PC-9 (cell line): ENCODE data around the gene CACNA2D4. TPM values are rescaled to one million over a fixed set of nuclear protein-coding genes. Genes with fewer than 3 reads are reported as not detected.

Source experiments
- BruUV-seq: library from RNA; stranded (reverse); fragments of 400-500 nt; replicated peaks from 2 replicates; lab custom pipeline; 2021; lab: Mats Ljungman, UMichigan
- CTCF ChIA-PET: fragments of 300-600 bp; sonication (Branson Sonifier 250); formaldehyde crosslinking; loops from one replicate; lab custom pipeline; 2022; ENCODE audit warnings: antibody characterized with exemption; lab: Charles Lee
- POLR2A ChIA-PET: fragments of 300-600 bp; sonication (Branson Sonifier 250); formaldehyde crosslinking; loops from one replicate; lab custom pipeline; 2022; ENCODE audit warnings: antibody characterized with exemption; ENCODE audit not compliant: unreplicated experiment; lab: Charles Lee
- DNase-seq, 2 experiments: peaks; one replicate each; pipeline versions ENCODE4 v3.0.0 to v3.0.0-alpha.2; 2015 to 2022; ENCODE audit warnings: mixed read lengths in 1 of 2
- H2AFZ ChIP-seq: fragments of 200-600 bp; sonication (generic); 2 replicates; pipeline ENCODE4 v1.8.1; 2017; ENCODE audit warnings: antibody characterized with exemption
- H3F3A ChIP-seq: fragments of 200-600 bp; sonication (generic); 2 replicates; pipeline ENCODE4 v1.8.1; 2017; ENCODE audit warnings: antibody characterized with exemption, mild to moderate bottlenecking, low read depth; ENCODE audit not compliant: insufficient read depth
- H3K27ac ChIP-seq: fragments of 200-600 bp; sonication (generic); 2 replicates; pipeline ENCODE4 v1.6.1; 2016; ENCODE audit warnings: mixed run types
- H3K27me3 ChIP-seq: fragments of 200-600 bp; sonication (generic); 2 replicates; pipeline ENCODE4 v1.6.1; 2016; ENCODE audit warnings: low read depth, mixed run types; ENCODE audit not compliant: insufficient read depth
- H3K36me3 ChIP-seq: fragments of 200-600 bp; sonication (generic); 2 replicates; pipeline ENCODE4 v1.6.1; 2016; ENCODE audit warnings: low read depth, mixed run types
- H3K4me1 ChIP-seq: fragments of 200-600 bp; sonication (generic); replicated peaks from 2 replicates; pipeline ENCODE4 v1.6.1; 2016; ENCODE audit warnings: mixed run types; ENCODE audit not compliant: insufficient read depth
- H3K4me2 ChIP-seq: fragments of 200-600 bp; sonication (generic); 2 replicates; pipeline ENCODE4 v1.6.1; 2017; ENCODE audit warnings: mixed run types
- H3K4me3 ChIP-seq: fragments of 200-600 bp; sonication (generic); 2 replicates; pipeline ENCODE4 v1.6.1; 2016; ENCODE audit warnings: mixed run types
- H3K79me2 ChIP-seq: fragments of 200-600 bp; sonication (generic); 2 replicates; pipeline ENCODE4 v1.6.1; 2017; ENCODE audit warnings: low read depth, mixed run types
- H3K9me2 ChIP-seq: fragments of 200-600 bp; sonication (generic); 2 replicates; pipeline ENCODE4 v1.8.1; 2017; ENCODE audit warnings: mild to moderate bottlenecking; ENCODE audit not compliant: insufficient read depth
- H3K9me3 ChIP-seq: fragments of 200-600 bp; sonication (generic); 2 replicates; pipeline ENCODE4 v1.8.1; 2016; ENCODE audit warnings: low read depth; ENCODE audit not compliant: insufficient read depth
- H4K20me1 ChIP-seq: fragments of 200-600 bp; sonication (generic); 2 replicates; pipeline ENCODE4 v1.8.1; 2017; ENCODE audit not compliant: insufficient read depth
- CTCF ChIP-seq: fragments of 200-600 bp; sonication (generic); conservative IDR thresholded peaks from 2 replicates; pipeline ENCODE4 v1.6.1; 2017; ENCODE audit warnings: mixed run types, antibody characterized with exemption, mild to moderate bottlenecking, moderate library complexity
- EZH2 ChIP-seq: fragments of 200-600 bp; sonication (generic); IDR thresholded peaks from 2 replicates; pipeline ENCODE4 v1.8.0; 2017; ENCODE audit warnings: antibody characterized with exemption, low read depth
- intact Hi-C: fragments of 100-400 bp; cut with micrococcal nuclease; formaldehyde crosslinking; loops from one replicate; pipeline ENCODE4 v1.10.0; 2022; ENCODE audit not compliant: unreplicated experiment
- total RNA-seq: library from RNA; stranded (reverse); gene quantifications from 2 replicates; pipeline ENCODE4 v1.2.3, GENCODE V29; 2021

The CACNA2D4 gene
- total RNA-seq, 1 experiment from 2014 or later, result not detected

GRCh38 chr12:1790444-1790843 lies 128.0 kb downstream of the CACNA2D4 start:
- BruUV-seq, result no TSS peak
- ChIA-PET CTCF (interaction anchor here (1.0 to 1.9 kb wide), 6 partner anchors 130 to 156 kb away, joined by 3 to 32 read pairs (median 8); no protein-coding TSS in a partner anchor), POLR2A (no interaction called here)

DNA sequence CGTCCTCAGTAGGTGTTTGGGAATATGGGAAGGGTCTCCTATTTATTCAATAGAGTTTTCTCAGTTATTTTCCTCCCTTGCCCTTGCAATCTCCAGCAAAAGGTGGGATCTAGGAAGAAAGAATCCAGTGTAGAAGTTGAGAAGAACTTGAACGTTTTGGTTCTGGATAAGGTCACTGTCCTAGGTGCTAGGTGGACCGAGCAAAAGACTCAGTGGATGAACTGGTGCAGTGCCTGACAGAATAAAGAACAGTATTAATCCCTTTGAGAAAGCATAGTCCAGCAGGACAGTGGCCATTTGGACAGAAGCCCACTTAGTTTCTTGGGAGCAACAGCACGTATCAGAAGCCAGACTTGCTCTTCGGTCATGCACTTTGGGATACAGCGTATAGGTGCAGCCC lies 130.7 kb downstream of the CACNA2D4 start:
- CTCF ChIA-PET, result no interaction called here
- H3K4me1 ChIP-seq, result no peaks in the 10 kb centered on the region

More at GRCh38 chr12:1790444-1790843, 128.0 kb downstream of the CACNA2D4 start:
- H3K79me2 ChIP-seq, result no peaks in the 10 kb centered on the region
- 0 out of 2 replicates have a peak, but pooled peaks cover 4% of the 10 kb centered on the region for H3K36me3 ChIP-seq
- H3K9me2 ChIP-seq, result no peaks in the 10 kb centered on the region
- H3K27me3 ChIP-seq, result no peaks in the 10 kb centered on the region
- TF ChIP-seq EZH2 (no peak), CTCF (no peak)
- H3K4me1 ChIP-seq, result no peaks in the 10 kb centered on the region
- no peak for DNase-seq
- H4K20me1 ChIP-seq, result no peaks in the 10 kb centered on the region
- intact Hi-C loops, result no loop called here
- H3K4me3 ChIP-seq, result no peak overlapping the region
- no peak overlapping the region for H3K27ac ChIP-seq
- H3K9me3 ChIP-seq, result no peaks in the 10 kb centered on the region
- no peak overlapping the region for H2AFZ ChIP-seq
- H3F3A ChIP-seq, result peaks cover 6% of the 10 kb centered on the region; the same call in 1 of the 2 replicates
- H3K4me2 ChIP-seq, result no peak overlapping the region

DNA sequence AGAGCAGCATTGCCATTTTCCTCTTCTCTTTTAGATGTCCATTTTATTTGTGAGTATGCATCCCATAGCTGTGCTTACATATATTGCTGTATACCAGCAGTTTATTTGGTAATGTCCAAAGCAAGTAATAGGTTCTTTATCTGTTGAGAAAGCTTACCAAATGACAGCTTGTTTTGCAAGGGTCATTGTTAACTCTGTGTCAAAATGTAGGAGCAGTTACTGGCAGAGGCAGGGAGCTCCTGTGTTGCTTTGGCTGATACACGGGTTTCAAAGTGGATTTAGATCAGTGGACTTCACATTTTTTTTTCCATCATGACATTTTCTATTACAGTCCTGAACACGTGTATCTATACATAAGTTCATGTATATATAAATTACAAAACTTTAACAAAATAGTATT lies 136.2 kb downstream of the CACNA2D4 start:
- Histone ChIP-seq H3K36me3 (peaks cover 25% of the 10 kb centered on the region), H3K27ac (no peak overlapping the region), H3K9me3 (no peaks in the 10 kb centered on the region), H3F3A (peaks cover 43% of the 10 kb centered on the region), H2AFZ (no peak overlapping the region), H3K4me1 (0 out of 2 replicates have a peak, but pooled peaks cover 7% of the 10 kb centered on the region), H3K4me2 (no peak overlapping the region), H3K79me2 (peaks cover 23% of the 10 kb centered on the region), H3K4me3 (no peak overlapping the region), H3K27me3 (no peaks in the 10 kb centered on the region), H4K20me1 (peaks cover 4% of the 10 kb centered on the region; the same call in 1 of the 2 replicates), H3K9me2 (no peaks in the 10 kb centered on the region)
- no peak for DNase-seq
- POLR2A ChIA-PET, result interaction anchor here (0.6 kb wide), 1 partner anchor 145 kb away, joined by 3 read pairs; no protein-coding TSS in a partner anchor
- CTCF ChIA-PET, result no interaction called here
- no TSS peak for BruUV-seq
- TF ChIP-seq EZH2, result no peak
- TF ChIP-seq CTCF, result no peak
- intact Hi-C loops, result no loop called here

More for the DNA sequence above, 130.7 kb downstream of the CACNA2D4 start:
- H3F3A ChIP-seq, result peaks cover 12% of the 10 kb centered on the region; the same call in 1 of the 2 replicates
- TF ChIP-seq CTCF (no peak), EZH2 (no peak)
- no peak overlapping the region for H2AFZ ChIP-seq
- H3K4me3 ChIP-seq, result no peak overlapping the region
- intact Hi-C loops, result no loop called here
- H3K27me3 ChIP-seq, result no peaks in the 10 kb centered on the region
- 0 out of 2 replicates have a peak, but pooled peaks cover 4% of the 10 kb centered on the region for H3K36me3 ChIP-seq
- H4K20me1 ChIP-seq, result peaks cover 4% of the 10 kb centered on the region; the same call in 1 of the 2 replicates
- H3K4me2 ChIP-seq, result no peak overlapping the region
- no peak overlapping the region for H3K27ac ChIP-seq
- POLR2A ChIA-PET, result no interaction called here
- H3K9me2 ChIP-seq, result no peaks in the 10 kb centered on the region
- no TSS peak for BruUV-seq
- DNase-seq, result no peak
- no peaks in the 10 kb centered on the region for H3K9me3 ChIP-seq
- H3K79me2 ChIP-seq, result no peaks in the 10 kb centered on the region
